GM12891 (cell line): ENCODE results near the gene FN3K.
A peak's percentile ranks its signal among the peaks of the same experiment; 100 is the strongest.

Experiments used
- DNase-seq: peaks from one replicate; pipeline ENCODE4 v3.0.0; 2011; ENCODE audit warnings: low spot score; ENCODE audit not compliant: insufficient read length
- FAIRE-seq: peaks from 2 replicates; lab custom pipeline; 2011; peaks lifted over from hg19 to GRCh38; lab: Jason Lieb, UNC
- PAX5 ChIP-seq: IDR thresholded peaks from 2 replicates; pipeline ENCODE4 v1.6.1; 2011; ENCODE audit warnings: low read length, moderate library complexity, mild to moderate bottlenecking; ENCODE audit not compliant: insufficient read depth, severe bottlenecking
- POLR2A ChIP-seq: IDR thresholded peaks from 2 replicates; pipeline ENCODE4 v1.6.1; 2011; ENCODE audit warnings: low read depth, low read length, control low read depth
- POLR2AphosphoS5 ChIP-seq: IDR thresholded peaks from 2 replicates; pipeline ENCODE4 v1.6.1; 2011; ENCODE audit warnings: low read depth, low read length, control low read depth
- POU2F2 ChIP-seq: IDR thresholded peaks from 2 replicates; pipeline ENCODE4 v1.6.1; 2011; ENCODE audit warnings: low read depth, mild to moderate bottlenecking, control low read depth, low read length, moderate library complexity
- SPI1 ChIP-seq: IDR thresholded peaks from 2 replicates; pipeline ENCODE4 v1.6.1; 2011; ENCODE audit warnings: low read depth, low read length, control low read depth
- TAF1 ChIP-seq: IDR thresholded peaks from 2 replicates; pipeline ENCODE4 v1.6.1; 2011; ENCODE audit warnings: low read depth, low read length, control low read depth

FN3K gene

GRCh38 chr17:82702231-82702927 lies 33.0 kb upstream of the FN3K start:
- DNase-seq (no peak), FAIRE-seq (no peak)
- TF ChIP-seq SPI1 (no peak), POLR2AphosphoS5 (no peak), POU2F2 (no peak)

- FAIRE-seq: no peak
These were observed 32.2 kb upstream of the FN3K start for GRCh38 chr17:82703036-82703745.

GRCh38 chr17:82703935-82704865 lies 31.2 kb upstream of the FN3K start:
- TF ChIP-seq POU2F2: no peak
- TF ChIP-seq POLR2AphosphoS5: no peak
- TF ChIP-seq TAF1: no peak
- DNase-seq: no peak
- no peak for FAIRE-seq

More at GRCh38 chr17:82703036-82703745, 32.2 kb upstream of the FN3K start:
- no peak for DNase-seq
- TF ChIP-seq PAX5: no peak
- TF ChIP-seq POU2F2: no peak
- TF ChIP-seq POLR2AphosphoS5: no peak
- no peak for TF ChIP-seq TAF1
- TF ChIP-seq SPI1: no peak
- TF ChIP-seq POLR2A: no peak

- no peak for FAIRE-seq
- DNase-seq: no peak
- TF ChIP-seq POLR2AphosphoS5 (no peak), POLR2A (no peak), POU2F2 (no peak), PAX5 (no peak), TAF1 (no peak), SPI1 (no peak)
These were observed 30.5 kb upstream of the FN3K start for GRCh38 chr17:82704886-82705285.

GRCh38 chr17:82705756-82706155 lies 29.7 kb upstream of the FN3K start:
- FAIRE-seq (no peak), DNase-seq (no peak)
- no peak for TF ChIP-seq POLR2AphosphoS5
- no peak for TF ChIP-seq PAX5
- TF ChIP-seq POLR2A: no peak
- TF ChIP-seq POU2F2: no peak
- no peak for TF ChIP-seq TAF1
- TF ChIP-seq SPI1: no peak

- DNase-seq (no peak), FAIRE-seq (peak; percentile 61)
- TF ChIP-seq POLR2AphosphoS5 (no peak), POLR2A (no peak), TAF1 (no peak), POU2F2 (no peak)
These were observed 26.3 kb upstream of the FN3K start for GRCh38 chr17:82709024-82709675.

- no peak for TF ChIP-seq POLR2AphosphoS5
- TF ChIP-seq TAF1: no peak
- no peak for TF ChIP-seq POU2F2
- TF ChIP-seq PAX5: no peak
- no peak for TF ChIP-seq POLR2A
- no peak for TF ChIP-seq SPI1
- no peak for FAIRE-seq
- DNase-seq: no peak
These were observed 25.5 kb upstream of the FN3K start for GRCh38 chr17:82709676-82710498.

GRCh38 chr17:82710499-82711232 lies 24.7 kb upstream of the FN3K start:
- no peak for TF ChIP-seq TAF1
- TF ChIP-seq PAX5: no peak
- no peak for FAIRE-seq
- DNase-seq: no peak
